Left lung (tissue), 10 donors: ENCODE measurements around the gene LINGO3. TPM values are rescaled to one million over a fixed set of nuclear protein-coding genes. Genes with fewer than 3 reads are reported as not detected.

ENCODE experiments used
- ATAC-seq: fragments of 200-7000 bp; cut with Tn5 transposase; one replicate; pipeline ENCODE4 v1.9.1; 2020; ENCODE audit warnings: moderate library complexity
- DNase-seq, 4 donors: peaks; one replicate each; pipeline ENCODE4 v3.0.0-alpha.2; 2013 to 2020
- H3K27ac ChIP-seq, 2 donors: fragments of 200-600 bp; sonication (generic) in 1 of 2; one replicate each; pipeline versions ENCODE4 v1.5.0 to v1.8.0; 2020 to 2021
- H3K27me3 ChIP-seq, 2 donors: fragments of 200-600 bp; sonication (generic) in 1 of 2; one replicate each; pipeline versions ENCODE4 v1.5.0 to v1.8.0; 2020 to 2021
- H3K36me3 ChIP-seq, 2 donors: fragments of 200-600 bp; sonication (generic) in 1 of 2; one replicate each; pipeline versions ENCODE4 v1.5.0 to v1.8.0; 2020 to 2021
- H3K4me1 ChIP-seq, 2 donors: fragments of 200-600 bp; one replicate each; pipeline ENCODE4 v1.8.0; 2021
- H3K4me3 ChIP-seq, 2 donors: fragments of 200-600 bp; sonication (generic) in 1 of 2; one replicate each; pipeline versions ENCODE4 v1.5.0 to v1.8.0; 2020 to 2021; ENCODE audit warnings: mild to moderate bottlenecking in 1 of 2
- H3K9me3 ChIP-seq, 2 donors: fragments of 200-600 bp; sonication (generic) in 1 of 2; one replicate each; pipeline versions ENCODE4 v1.5.0 to v1.8.0; 2020 to 2021
- CTCF ChIP-seq, 2 donors: fragments of 200-600 bp; sonication (generic) in 1 of 2; IDR thresholded peaks; one replicate each; pipeline versions ENCODE4 v1.5.0 to v1.8.0; 2021; ENCODE audit warnings: antibody characterized with exemption in 2 of 2
- intact Hi-C, 2 donors: fragments of 100-400 bp; cut with DNase I; formaldehyde crosslinking; loops; one replicate each; pipeline versions ENCODE4 v1.11.2 to v1.14.2; 2022
- polyA plus RNA-seq, 6 donors: library from polyadenylated mRNA; unstranded; fragments of 120-200 nt; gene quantifications; one replicate each; pipeline ENCODE4 v1.2.1, GENCODE V29; 2013; ENCODE audit not compliant: insufficient read length in 6 of 6
- total RNA-seq, 2 donors: library from RNA; stranded (reverse); fragmentation: NEBNext Ultra II Directional; extraction: Animal tissue kit (Norgen Biotek cat#: 25700); gene quantifications; one replicate each; pipeline ENCODE4 v1.2.1, GENCODE V29; 2021
- donor health status: DM: no; HTN: yes; CAD: no.
- donor health status: DM: no; HTN: no; CAD: no.

Gene LINGO3
- total and polyA plus RNA-seq, 8 donors: 0.10 to 0.17 (median 0.16) TPM; not detected in 5

DNA sequence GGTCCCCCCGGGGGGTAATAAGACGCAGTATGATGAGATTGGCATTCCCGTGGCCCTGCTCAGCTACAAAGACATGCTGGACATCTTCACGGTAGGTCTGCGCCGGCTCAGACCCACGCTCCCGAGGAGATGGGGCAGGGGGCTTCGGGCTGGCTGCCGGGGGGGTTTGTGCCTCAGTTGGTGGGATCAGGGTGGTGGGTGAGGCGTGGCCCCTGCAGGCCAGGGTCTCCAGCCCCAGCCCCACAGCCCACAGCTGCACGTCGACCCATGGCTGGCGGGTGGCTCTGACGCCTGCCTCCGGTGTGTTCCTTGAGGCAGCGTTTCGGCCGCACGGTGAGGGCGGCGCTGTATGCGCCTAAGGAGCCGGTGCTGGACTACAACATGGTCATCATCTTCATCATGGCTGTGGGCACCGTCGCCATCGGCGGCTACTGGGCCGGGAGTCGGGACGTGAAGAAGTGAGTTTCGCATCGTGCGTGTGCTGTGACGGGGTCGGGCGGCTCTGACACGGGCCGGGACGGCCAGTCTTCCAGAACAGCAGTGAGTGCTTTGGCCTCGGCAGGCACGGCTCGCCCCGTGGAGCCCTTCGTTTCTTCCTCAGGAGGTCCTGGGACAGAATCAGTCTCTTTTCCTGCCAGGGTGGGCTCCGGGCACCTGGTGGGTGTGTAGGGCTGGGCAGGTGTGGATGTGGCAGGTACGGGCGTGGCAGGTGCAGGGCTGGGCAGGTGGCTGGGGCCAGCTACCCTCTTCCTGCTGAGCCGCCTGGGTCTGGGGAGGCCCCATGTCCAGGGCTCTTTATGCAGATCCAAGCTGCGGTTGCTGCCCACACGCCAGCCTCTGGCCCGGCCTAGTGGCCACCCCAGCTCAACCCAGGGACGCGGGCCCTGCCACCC, 31.0 kb upstream of the LINGO3 start:
- H3K27me3 ChIP-seq: no peaks in the 10 kb centered on the region
- H3K4me1 ChIP-seq: no peaks in the 10 kb centered on the region
- ATAC-seq: no peak
- intact Hi-C loops: no loop called here
- peaks cover 0 to 52% of the 10 kb centered on the region in 2 donors for H3K36me3 ChIP-seq
- H3K9me3 ChIP-seq: no peaks in the 10 kb centered on the region
- H3K27ac ChIP-seq: no peak overlapping the region
- TF ChIP-seq CTCF (IDR thresholded peaks at IDR 0.05): no peak
- DNase-seq: peak in 1 of 4 donors; percentile 71
- no peak overlapping the region for H3K4me3 ChIP-seq

DNA sequence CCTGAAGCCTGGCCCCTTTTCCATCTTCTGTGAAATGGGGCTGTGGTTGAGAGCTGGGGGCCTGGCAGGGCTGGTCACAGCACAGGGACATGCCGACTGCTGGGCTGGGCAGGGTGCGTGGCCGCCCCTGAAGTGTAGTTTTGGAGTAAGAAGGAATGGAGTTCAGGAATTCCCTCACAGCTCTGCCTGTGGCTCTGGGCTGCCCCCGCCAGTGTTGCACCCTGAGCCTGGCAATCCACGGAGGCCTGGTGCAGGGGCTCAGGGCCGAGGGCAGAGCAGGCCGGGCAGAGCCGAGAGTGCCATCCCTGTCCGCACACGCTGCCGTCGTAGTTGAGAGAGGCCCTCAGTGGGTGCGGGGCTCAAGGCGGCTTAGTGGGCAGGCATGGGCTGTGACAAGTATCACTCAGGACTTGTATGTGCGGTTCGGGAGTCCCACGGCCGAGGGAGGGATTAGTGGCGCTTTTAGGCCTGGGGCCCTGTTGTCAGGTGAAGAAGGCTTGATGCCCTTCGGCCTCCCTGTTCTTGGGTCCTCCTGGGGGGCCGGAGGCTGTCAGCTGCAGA, 30.2 kb upstream of the LINGO3 start:
- no peak overlapping the region for H3K4me3 ChIP-seq
- no peak for TF ChIP-seq CTCF (IDR thresholded peaks at IDR 0.05)
- peaks cover 4 to 7% of the 10 kb centered on the region in 2 donors for H3K4me1 ChIP-seq
- no peaks in the 10 kb centered on the region for H3K27me3 ChIP-seq
- ATAC-seq: no peak
- H3K9me3 ChIP-seq: no peaks in the 10 kb centered on the region
- peak in 1 of 4 donors; percentile 64 for DNase-seq
- no peak overlapping the region for H3K27ac ChIP-seq
- intact Hi-C loops: no loop called here
- peaks cover 0 to 52% of the 10 kb centered on the region in 2 donors for H3K36me3 ChIP-seq

- Histone ChIP-seq H3K27ac (no peak overlapping the region), H3K9me3 (no peaks in the 10 kb centered on the region), H3K4me3 (no peak overlapping the region), H3K27me3 (no peaks in the 10 kb centered on the region), H3K4me1 (peaks cover 4 to 13% of the 10 kb centered on the region in 2 donors), H3K36me3 (peaks cover 0 to 46% of the 10 kb centered on the region in 2 donors)
- DNase-seq (peak in 2 of 4 donors; percentile 65 to 77), ATAC-seq (no peak)
- intact Hi-C loops: no loop called here
- TF ChIP-seq CTCF (IDR thresholded peaks at IDR 0.05): no peak
Observed at GRCh38 chr19:2337329-2337707, 29.4 kb upstream of the LINGO3 start.

GRCh38 chr19:2336528-2337328, 28.8 kb upstream of the LINGO3 start:
- Histone ChIP-seq H3K36me3 (peaks cover 0 to 41% of the 10 kb centered on the region in 2 donors), H3K4me3 (no peak overlapping the region), H3K9me3 (no peaks in the 10 kb centered on the region), H3K27me3 (no peaks in the 10 kb centered on the region), H3K27ac (no peak overlapping the region), H3K4me1 (peaks cover 4 to 19% of the 10 kb centered on the region in 2 donors)
- ATAC-seq (no peak), DNase-seq (no peak)
- intact Hi-C loops: no loop called here
- no peak for TF ChIP-seq CTCF (IDR thresholded peaks at IDR 0.05)
